Gastroesophageal sphincter (tissue), 4 donors: ENCODE measurements around the gene CPT1B. TPM values are rescaled to one million over a fixed set of nuclear protein-coding genes. Genes with fewer than 3 reads are reported as not detected.

Experiments
- ATAC-seq: fragments of 150-250 bp; one replicate; pipeline ENCODE4 v1.9.1; 2016; ENCODE audit warnings: mild to moderate bottlenecking, moderate library complexity
- H3K27ac ChIP-seq, 4 donors: fragments of 200-600 bp; sonication (generic) in 3 of 4; 1 replicate in 3 of 4; 2 replicates in 1 of 4; pipeline ENCODE4 v1.5.1; 2016 to 2019
- H3K27me3 ChIP-seq: fragments of 200-600 bp; sonication (generic); one replicate; pipeline ENCODE4 v1.5.1; 2019
- H3K36me3 ChIP-seq, 2 donors: fragments of 200-600 bp; sonication (generic); one replicate each; pipeline ENCODE4 v1.5.1; 2019; ENCODE audit warnings: control low read depth in 1 of 2
- H3K4me1 ChIP-seq, 3 donors: fragments of 200-600 bp; sonication (generic); 1 replicate in 2 of 3; 2 replicates in 1 of 3; pipeline ENCODE4 v1.5.1; 2016 to 2019; ENCODE audit warnings: control low read depth in 2 of 3
- H3K4me3 ChIP-seq, 2 donors: fragments of 200-600 bp; sonication (generic); one replicate each; pipeline ENCODE4 v1.5.1; 2019; ENCODE audit warnings: mild to moderate bottlenecking in 1 of 2, moderate library complexity in 1 of 2
- H3K9me3 ChIP-seq, 3 donors: fragments of 200-600 bp; sonication (generic); one replicate each; pipeline ENCODE4 v1.5.1; 2017 to 2019; ENCODE audit warnings: control low read depth in 2 of 3
- CTCF ChIP-seq, 4 experiments: fragments of 200-600 bp in 2 of 4; fragments of 450-650 bp in 2 of 4; sonication (generic) in 1 of 4; IDR thresholded peaks; one replicate each; pipeline ENCODE4 v1.5.1; 2017 to 2019; ENCODE audit warnings: antibody characterized with exemption in 4 of 4, mild to moderate bottlenecking in 2 of 4, moderate library complexity in 2 of 4
- EP300 ChIP-seq: sonication (generic); formaldehyde crosslinking; IDR thresholded peaks from one replicate; pipeline ENCODE4 v1.6.1; 2017; ENCODE audit warnings: antibody characterized with exemption, mild to moderate bottlenecking
- POLR2A ChIP-seq, 2 donors: fragments of 450-650 bp; IDR thresholded peaks; one replicate each; pipeline ENCODE4 v1.6.1; 2017; ENCODE audit warnings: antibody characterized with exemption in 2 of 2, mild to moderate bottlenecking in 2 of 2, moderate library complexity in 1 of 2
- POLR2AphosphoS5 ChIP-seq: sonication (generic); formaldehyde crosslinking; IDR thresholded peaks from one replicate; pipeline ENCODE4 v1.6.1; 2017; ENCODE audit warnings: antibody characterized with exemption
- WGBS, 2 donors: methylation state at CpG; one replicate each; pipeline ENCODE4 v1.1.5; 2018; ENCODE audit warnings: low coverage in 1 of 2; 5-methylcytosine and 5-hydroxymethylcytosine counted together
- total RNA-seq, 4 donors: library from RNA; depleted of rRNA; stranded (reverse); fragments of >200 nt; gene quantifications; one replicate each; pipeline ENCODE4 v1.1.0, GENCODE V29; 2016

CPT1B gene
- total RNA-seq, 4 donors from 2014 or later, result 3.1 to 13.4 (median 6.5) TPM

- no peaks in the 10 kb centered on the region for H3K27me3 ChIP-seq
- H3K9me3 ChIP-seq, result no peaks in the 10 kb centered on the region
- TF ChIP-seq POLR2A (IDR thresholded peaks at IDR 0.05) (no peak), EP300 (no peak), POLR2AphosphoS5 (no peak), CTCF (IDR thresholded peaks at IDR 0.05) (no peak)
- H3K27ac ChIP-seq, result no peak overlapping the region
- H3K36me3 ChIP-seq, result peaks cover 0 to 92% of the 10 kb centered on the region in 2 donors
- H3K4me1 ChIP-seq, result peaks cover 0 to 8% (median 2%) of the 10 kb centered on the region in 3 donors
- H3K4me3 ChIP-seq, result no peak overlapping the region
- ATAC-seq, result no peak
- no CpG with 5 or more reads among the region's 8 CpGs for WGBS, 2 donors
Measured at GRCh38 chr22:50519151-50519550, 59.1 kb downstream of the CPT1B start.

Other genes starting within 250 kb of the CPT1B start
- gene PPP6R2, start 235.1 kb downstream of the CPT1B start, total RNA-seq, result 10 to 100 TPM; 52.2 to 73.5 (median 64.2) TPM
- gene SBF1, start 103.4 kb downstream of the CPT1B start, total RNA-seq, result 100 to 1,000 TPM in 1 of 4 donors, 10 to 100 TPM in 3; 63.7 to 122 (median 64.4) TPM
- gene ADM2, start 96.9 kb downstream of the CPT1B start, total RNA-seq, result under 1 TPM in 1 of 4 donors, not detected in 3; 0.40 TPM
- not detected for gene MIOX, start 91.6 kb downstream of the CPT1B start, total RNA-seq
- gene LMF2, start 70.7 kb downstream of the CPT1B start, total RNA-seq, result 10 to 100 TPM; 35.5 to 58.4 (median 45.1) TPM
- gene NCAPH2, start 70.2 kb downstream of the CPT1B start, total RNA-seq, result 10 to 100 TPM; 34.8 to 45.0 (median 42.1) TPM
- 1 to 10 TPM in 2 of 4 donors, not detected in 2; 1.2 to 1.8 TPM for gene SCO2, start 52.8 kb downstream of the CPT1B start, total RNA-seq
- gene TYMP, start 48.4 kb downstream of the CPT1B start, total RNA-seq, result 10 to 100 TPM; 18.5 to 55.1 (median 39.3) TPM
- gene KLHDC7B, start 32.5 kb downstream of the CPT1B start, total RNA-seq, result under 1 TPM in 3 of 4 donors, not detected in 1; 0.08 to 0.31 (median 0.27) TPM
- not detected for gene SYCE3, start 15.5 kb downstream of the CPT1B start, total RNA-seq
- gene CHKB, start 4.4 kb upstream of the CPT1B start, total RNA-seq, result 10 to 100 TPM; 16.6 to 39.8 (median 33.1) TPM
- gene MAPK8IP2, start 22.4 kb upstream of the CPT1B start, total RNA-seq, result 1 to 10 TPM in 3 of 4 donors, under 1 TPM in 1; 0.93 to 3.7 (median 2.3) TPM
- gene ARSA, start 49.7 kb upstream of the CPT1B start, total RNA-seq, result 10 to 100 TPM; 19.5 to 40.0 (median 21.0) TPM
- 10 to 100 TPM in 2 of 4 donors, 1 to 10 TPM in 2; 5.9 to 20.5 (median 13.0) TPM for gene SHANK3, start 94.4 kb upstream of the CPT1B start, total RNA-seq
- not detected for gene ACR, start 159.8 kb upstream of the CPT1B start, total RNA-seq
- 10 to 100 TPM in 3 of 4 donors, 1 to 10 TPM in 1; 4.9 to 19.3 (median 15.9) TPM for gene RABL2B, start 205.2 kb upstream of the CPT1B start, total RNA-seq